SK-MEL-5 (cell line): Measurements from ENCODE around the gene ACVR1B. TPM values are rescaled to one million over a fixed set of nuclear protein-coding genes. Genes with fewer than 3 reads are reported as not detected.

Experiments used
- DNase-seq: peaks from one replicate; pipeline ENCODE4 v3.0.0-alpha.2; 2016; ENCODE audit warnings: low read depth, low spot score
- in situ Hi-C: cut with HindIII; loops from 2 replicates; pipeline ENCODE4 v1.10.0; 2016; ENCODE audit warnings: low sequenced_read_pairs, high pct_unique_total_duplicates, low pct_unique_long_range_greater_than_20kb
- total RNA-seq: library from RNA; depleted of rRNA; stranded (reverse); fragments of >200 nt; shearing (Covaris generic); gene quantifications from 2 replicates; pipeline ENCODE4 v1.2.3, GENCODE V29; 2014

ACVR1B gene
- total RNA-seq, 1 experiment from 2014 or later: 6.4 TPM

GRCh38 chr12:51954561-51955361, 3.3 kb downstream of the ACVR1B start:
- DNase-seq: no peak
- in situ Hi-C loops: no loop called here

DNA sequence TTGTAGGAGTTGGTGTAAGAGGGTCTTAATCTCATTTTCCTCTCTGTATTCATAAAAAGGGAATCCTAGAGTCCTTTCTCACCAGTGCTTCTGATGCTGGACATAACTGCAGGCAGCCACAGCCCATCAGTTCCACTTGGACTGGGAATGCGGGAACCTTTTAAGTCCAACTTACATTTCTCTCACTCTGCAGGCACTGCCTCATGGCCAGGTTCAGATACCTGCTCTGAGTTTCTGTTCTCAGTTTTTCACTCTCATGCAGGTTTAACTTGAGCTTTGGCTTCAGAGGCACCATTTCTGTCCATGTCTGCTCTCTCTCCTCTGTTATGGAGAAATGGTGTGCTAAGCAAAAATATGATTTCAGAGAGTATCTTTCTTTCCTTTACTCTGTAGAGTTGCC, 4.2 kb downstream of the ACVR1B start:
- in situ Hi-C loops: no loop called here
- no peak for DNase-seq

GRCh38 chr12:51958542-51958941, 7.0 kb downstream of the ACVR1B start:
- DNase-seq: no peak
- in situ Hi-C loops: no loop called here

DNA sequence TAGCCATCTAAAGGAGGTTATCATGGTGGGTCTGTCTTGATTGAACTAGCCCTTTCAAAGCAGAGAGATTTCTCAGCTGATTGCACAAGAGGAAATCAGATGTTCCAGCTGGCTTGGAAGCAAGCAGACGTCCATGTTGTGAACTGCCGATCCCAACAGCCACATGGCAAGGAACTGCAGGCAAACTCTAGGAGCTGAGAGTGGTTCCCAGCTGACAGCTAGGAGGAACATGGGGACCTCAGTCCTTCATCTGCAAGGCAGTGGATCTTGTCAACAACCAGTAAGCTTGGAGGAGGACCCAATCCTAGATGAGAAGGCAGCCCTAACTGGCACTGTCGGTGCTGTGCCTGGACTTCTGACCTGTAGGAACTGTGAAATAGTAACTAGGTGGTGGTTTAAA, 7.7 kb downstream of the ACVR1B start:
- in situ Hi-C loops: no loop called here
- DNase-seq: no peak

- no peak for DNase-seq
- in situ Hi-C loops: no loop called here
These were observed 8.4 kb downstream of the ACVR1B start for GRCh38 chr12:51959921-51960320.

- in situ Hi-C loops: no loop called here
These were observed 9.0 kb downstream of the ACVR1B start for GRCh38 chr12:51960488-51960887.

DNA sequence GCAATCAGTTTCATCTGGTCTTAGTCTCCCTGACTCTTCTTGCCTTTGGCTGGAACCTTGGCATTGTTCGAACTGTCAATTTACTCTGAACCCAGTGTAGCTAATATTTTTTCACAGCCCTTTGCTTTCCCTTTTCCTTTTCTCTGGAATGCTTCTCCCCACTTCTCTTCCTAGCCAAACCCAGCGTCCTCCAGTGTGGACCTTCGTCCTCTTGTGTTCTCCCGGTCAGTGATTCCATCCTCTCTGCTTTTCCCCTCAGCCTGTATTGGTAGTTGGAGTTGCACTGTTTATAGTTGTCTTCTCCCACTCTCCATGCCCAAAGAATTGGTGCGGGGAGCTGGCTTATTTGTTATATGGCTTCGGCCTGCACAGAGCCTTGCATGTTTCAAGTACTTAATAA, 9.4 kb downstream of the ACVR1B start:
- in situ Hi-C loops: no loop called here
- DNase-seq: no peak

More at GRCh38 chr12:51960488-51960887, 9.0 kb downstream of the ACVR1B start:
- no peak for DNase-seq

DNA sequence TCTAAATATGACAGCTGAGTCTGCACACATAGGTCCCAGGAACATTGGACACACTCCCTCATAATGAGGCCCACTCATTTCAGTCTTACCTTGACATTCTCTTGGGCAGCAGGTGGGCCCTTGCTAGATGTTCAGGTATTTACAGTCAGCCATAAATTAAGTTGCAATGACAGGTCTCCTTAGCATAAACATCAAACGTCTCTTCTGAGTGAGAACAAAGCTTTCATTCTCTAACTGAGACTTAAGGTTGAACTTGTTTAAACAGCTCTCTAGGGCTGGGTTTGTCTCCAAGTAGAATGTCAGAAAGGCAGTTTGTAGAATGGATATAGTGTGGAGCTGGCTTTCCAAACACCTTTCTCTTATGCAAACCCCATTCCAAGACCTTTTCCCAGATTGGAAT, 10.3 kb downstream of the ACVR1B start:
- peak; percentile 66 for DNase-seq
- in situ Hi-C loops: no loop called here

- in situ Hi-C loops: no loop called here
- DNase-seq: no peak
These were observed 11.2 kb downstream of the ACVR1B start for GRCh38 chr12:51962737-51963136.

- in situ Hi-C loops: no loop called here
- no peak for DNase-seq
These were observed 12.0 kb downstream of the ACVR1B start for GRCh38 chr12:51963477-51963876.

- in situ Hi-C loops: no loop called here
- no peak for DNase-seq
These were observed 18.1 kb downstream of the ACVR1B start for GRCh38 chr12:51969643-51970042.

GRCh38 chr12:51970904-51971646, 19.6 kb downstream of the ACVR1B start:
- DNase-seq: peak; percentile 47
- in situ Hi-C loops: no loop called here

DNA sequence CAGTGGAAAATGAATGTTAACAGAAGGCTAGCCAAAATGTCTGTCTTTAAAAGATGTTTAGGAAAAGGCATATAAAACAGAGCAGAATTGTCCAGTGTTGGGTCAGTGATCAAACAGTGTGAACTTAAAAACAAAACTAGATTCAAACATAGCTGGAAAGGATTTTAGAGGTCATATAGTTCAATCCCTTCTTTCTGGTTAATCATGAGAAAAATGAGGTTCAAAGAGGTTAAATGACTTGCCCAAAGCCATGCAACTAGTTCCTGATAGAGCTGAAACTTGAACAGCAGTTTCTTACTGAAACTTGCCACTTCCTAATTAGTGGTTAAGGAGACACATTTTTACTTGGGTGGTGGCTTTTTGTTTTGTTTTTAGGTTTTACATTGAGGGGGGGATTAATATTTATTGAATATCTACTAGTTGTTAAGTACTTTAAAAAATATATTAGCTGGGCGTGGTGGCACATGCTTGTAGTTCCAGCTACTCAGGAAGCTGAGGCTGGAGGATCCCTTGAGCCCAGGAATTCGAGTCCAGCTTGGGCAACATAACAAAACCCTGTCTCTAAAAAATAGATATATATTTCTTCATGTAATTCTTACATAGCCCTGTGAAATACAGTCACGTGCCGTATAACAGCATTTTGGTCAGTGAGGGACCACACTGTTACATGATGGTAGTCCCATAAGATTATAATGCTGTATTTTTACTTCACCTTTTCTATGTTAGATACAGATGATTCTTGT, 20.4 kb downstream of the ACVR1B start:
- no peak for DNase-seq
- in situ Hi-C loops: no loop called here

DNA sequence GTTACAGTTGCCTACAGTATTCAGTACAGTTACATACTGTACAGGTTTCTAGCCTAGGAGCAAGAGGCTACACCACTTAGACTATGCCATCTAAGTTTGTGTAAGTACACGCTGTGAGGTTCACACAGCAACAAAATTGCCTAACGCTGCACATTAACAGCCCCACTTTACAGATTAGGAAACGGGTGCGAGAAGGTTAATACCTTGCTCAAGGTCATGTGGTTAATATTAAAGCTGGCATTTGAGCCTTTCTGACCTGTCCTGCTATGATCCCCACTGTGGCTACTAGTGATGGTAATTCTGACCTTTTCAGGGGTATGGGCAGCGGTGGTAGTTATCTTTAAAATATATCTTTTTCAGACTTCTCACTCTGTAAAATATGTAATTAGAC, 20.9 kb downstream of the ACVR1B start:
- no peak for DNase-seq
- in situ Hi-C loops: no loop called here

DNA sequence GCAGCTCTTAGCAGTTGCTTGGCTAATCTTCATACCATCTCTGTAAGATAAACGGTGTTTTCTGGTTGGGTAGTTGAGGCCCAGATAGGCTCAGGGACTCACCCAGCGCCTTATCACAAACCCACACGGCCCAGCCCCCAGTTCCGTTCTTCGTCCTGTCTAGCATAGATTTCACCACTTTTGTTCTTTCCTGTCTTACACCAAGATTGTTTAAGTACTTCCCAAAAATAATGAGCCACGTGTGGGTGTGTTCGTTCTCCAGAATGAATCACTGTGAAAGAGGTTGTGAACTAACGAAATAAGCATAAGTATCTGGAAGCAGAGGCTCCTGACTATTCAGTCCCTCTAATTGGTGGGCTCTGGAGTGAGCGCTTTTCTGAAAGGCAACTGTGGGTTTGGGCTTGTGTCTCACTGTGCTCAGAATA, 21.4 kb downstream of the ACVR1B start:
- in situ Hi-C loops: no loop called here
- no peak for DNase-seq

DNA sequence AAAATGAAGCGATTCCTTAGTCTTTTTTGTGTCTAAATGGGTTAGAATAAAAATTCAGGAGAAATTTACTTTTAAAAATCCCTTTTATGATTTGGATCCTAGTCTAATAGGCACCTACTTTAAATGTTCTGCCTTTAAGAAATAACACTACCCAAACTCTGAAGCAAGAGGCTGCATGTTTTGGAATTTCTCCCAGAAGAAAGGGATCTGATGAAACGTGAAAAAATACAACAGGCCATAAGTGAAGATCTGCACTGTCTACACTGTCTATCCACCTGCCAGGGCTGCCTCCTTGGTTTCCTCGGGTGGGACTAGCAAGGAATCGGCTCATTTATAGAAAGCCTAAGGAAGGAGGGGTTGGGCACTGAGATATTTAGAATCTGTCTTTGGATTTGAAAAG, 22.1 kb downstream of the ACVR1B start:
- DNase-seq: no peak
- in situ Hi-C loops: no loop called here

GRCh38 chr12:51974646-51975045, 23.1 kb downstream of the ACVR1B start:
- DNase-seq: no peak
- in situ Hi-C loops: no loop called here

GRCh38 chr12:51975196-51975595, 23.7 kb downstream of the ACVR1B start:
- in situ Hi-C loops: no loop called here
- no peak for DNase-seq
